Liver (tissue), 9 donors: ENCODE measurements around the gene TFPI. TPM values are rescaled to one million over a fixed set of nuclear protein-coding genes. Genes with fewer than 3 reads are reported as not detected.
"Not testable (repeated sequence)": the region's sequence is repeated elsewhere in the genome, so short reads cannot be mapped to it uniquely, and the experiment has no call there.

Experiments used
- DNase-seq: peaks from one replicate; pipeline ENCODE4 v3.0.0-alpha.2; 2017; ENCODE audit warnings: low spot score
- H3K27ac ChIP-seq, 2 donors: one replicate each; pipeline ENCODE4 v1.7.0; 2013; ENCODE audit warnings: inconsistent platforms in 2 of 2, low read length in 2 of 2, control low read depth in 1 of 2, low read depth in 1 of 2, mild to moderate bottlenecking in 1 of 2
- H3K27me3 ChIP-seq, 4 donors: one replicate each; pipeline versions ENCODE4 v1.6.1 to v1.7.0; 2013; ENCODE audit warnings: low read length in 3 of 4, inconsistent platforms in 1 of 4, mild to moderate bottlenecking in 1 of 4, moderate library complexity in 1 of 4; ENCODE audit not compliant: control insufficient read depth in 4 of 4, insufficient read depth in 4 of 4
- H3K36me3 ChIP-seq, 4 donors: one replicate each; pipeline versions ENCODE4 v1.6.1 to v1.7.0; 2013; ENCODE audit warnings: low read length in 3 of 4, mild to moderate bottlenecking in 3 of 4, low read depth in 1 of 4, moderate library complexity in 1 of 4; ENCODE audit not compliant: control insufficient read depth in 4 of 4, insufficient read depth in 3 of 4
- H3K4me1 ChIP-seq, 4 donors: one replicate each; pipeline versions ENCODE4 v1.6.1 to v1.7.0; 2013; ENCODE audit warnings: low read length in 3 of 4, mild to moderate bottlenecking in 3 of 4, moderate library complexity in 1 of 4; ENCODE audit not compliant: control insufficient read depth in 4 of 4, insufficient read depth in 4 of 4
- H3K4me3 ChIP-seq, 3 donors: one replicate each; pipeline versions ENCODE4 v1.6.1 to v1.7.0; 2013; ENCODE audit warnings: low read length in 3 of 3, control low read depth in 1 of 3, low read depth in 1 of 3, mild to moderate bottlenecking in 1 of 3
- H3K9ac ChIP-seq, 2 donors: one replicate each; pipeline ENCODE4 v1.7.0; 2013; ENCODE audit warnings: low read length in 2 of 2, mild to moderate bottlenecking in 2 of 2, moderate library complexity in 2 of 2, control low read depth in 1 of 2, low read depth in 1 of 2
- H3K9me3 ChIP-seq, 4 donors: one replicate each; pipeline versions ENCODE4 v1.6.1 to v1.7.0; 2013; ENCODE audit warnings: low read length in 3 of 4; ENCODE audit not compliant: control insufficient read depth in 4 of 4
- ATF3 ChIP-seq: IDR thresholded peaks from 2 replicates; pipeline ENCODE4 v1.6.1; 2016; ENCODE audit warnings: antibody characterized with exemption
- CTCF ChIP-seq: fragments of 150-350 bp; IDR thresholded peaks from 2 replicates; pipeline ENCODE4 v1.5.1; 2017; ENCODE audit warnings: improper control_type of control experiment, low read depth, low read length; ENCODE audit not compliant: missing input control
- EGR1 ChIP-seq, 2 donors: IDR thresholded peaks; 2 replicates each; pipeline ENCODE4 v1.6.1; 2016 to 2018; ENCODE audit warnings: antibody characterized with exemption in 2 of 2, low read depth in 2 of 2
- FOXA1 ChIP-seq: IDR thresholded peaks from 2 replicates; pipeline ENCODE4 v1.6.1; 2016; ENCODE audit warnings: antibody characterized with exemption
- FOXA2 ChIP-seq: IDR thresholded peaks from 2 replicates; pipeline ENCODE4 v1.6.1; 2016; ENCODE audit warnings: antibody characterized with exemption
- GABPA ChIP-seq, 2 donors: IDR thresholded peaks in 1 of 2; conservative IDR thresholded peaks in 1 of 2; 2 replicates each; pipeline ENCODE4 v1.6.1; 2016; ENCODE audit warnings: antibody characterized with exemption in 2 of 2, mild to moderate bottlenecking in 1 of 2, moderate library complexity in 1 of 2
- HNF4A ChIP-seq, 2 donors: conservative IDR thresholded peaks; 2 replicates each; pipeline ENCODE4 v1.6.1; 2016; ENCODE audit warnings: antibody characterized with exemption in 2 of 2, mild to moderate bottlenecking in 2 of 2
- HNF4G ChIP-seq: IDR thresholded peaks from 2 replicates; pipeline ENCODE4 v1.6.1; 2016; ENCODE audit warnings: antibody characterized with exemption
- JUND ChIP-seq, 2 donors: IDR thresholded peaks; 2 replicates each; pipeline ENCODE4 v1.6.1; 2016; ENCODE audit warnings: antibody characterized with exemption in 2 of 2
- MAX ChIP-seq: IDR thresholded peaks from 2 replicates; pipeline ENCODE4 v1.6.1; 2016; ENCODE audit warnings: antibody characterized with exemption
- NR2F2 ChIP-seq: IDR thresholded peaks from 2 replicates; pipeline ENCODE4 v1.6.1; 2016; ENCODE audit warnings: antibody characterized with exemption
- RAD21 ChIP-seq, 2 donors: IDR thresholded peaks; 2 replicates each; pipeline ENCODE4 v1.6.1; 2016; ENCODE audit warnings: antibody characterized with exemption in 2 of 2, mild to moderate bottlenecking in 2 of 2
- RXRA ChIP-seq, 2 donors: IDR thresholded peaks; 2 replicates each; pipeline ENCODE4 v1.6.1; 2017 to 2018; ENCODE audit warnings: antibody characterized with exemption in 2 of 2, mild to moderate bottlenecking in 1 of 2
- SP1 ChIP-seq: IDR thresholded peaks from 2 replicates; pipeline ENCODE4 v1.6.1; 2018; ENCODE audit warnings: antibody characterized with exemption, mild to moderate bottlenecking
- TAF1 ChIP-seq: conservative IDR thresholded peaks from 2 replicates; pipeline ENCODE4 v1.6.1; 2016; ENCODE audit warnings: antibody characterized with exemption, mild to moderate bottlenecking
- YY1 ChIP-seq: IDR thresholded peaks from 2 replicates; pipeline ENCODE4 v1.6.1; 2016; ENCODE audit warnings: antibody characterized with exemption, mild to moderate bottlenecking
- ZBTB33 ChIP-seq: IDR thresholded peaks from 2 replicates; pipeline ENCODE4 v1.6.1; 2016; ENCODE audit warnings: antibody characterized with exemption
- WGBS: extraction: QIAGEN DNeasy Blood & Tissue Kit; methylation state at CpG from one replicate; pipeline ENCODE4 v1.1.7; 2013; 5-methylcytosine and 5-hydroxymethylcytosine counted together
- polyA plus RNA-seq, 2 donors: library from polyadenylated mRNA; stranded (reverse) in 1 of 2; unstranded in 1 of 2; fragments of 200-250 nt in 1 of 2; fragments of >200 nt in 1 of 2; fragmentation: Nextera tagmentation in 1 of 2; extraction: Ambion mirVana in 1 of 2; gene quantifications; one replicate each; pipeline versions ENCODE4 v1.2.1 to v1.2.3, GENCODE V29; 2013 to 2015
- total RNA-seq, 2 donors: library from RNA; depleted of rRNA; stranded (reverse); fragments of >200 nt; gene quantifications; one replicate each; pipeline ENCODE4 v1.2.3, GENCODE V29; 2014
- TF ChIP-seq, protein P1 (sequence below): IDR thresholded peaks from 2 replicates; pipeline ENCODE4 v1.6.1; 2016; ENCODE audit warnings: antibody characterized with exemption, mild to moderate bottlenecking
- donor health status: healthy.
- donor health status: healthy.
- donor health status: healthy.
- donor health status: healthy.
- donor health status: healthy.

TFPI gene
- total and polyA plus RNA-seq, 4 donors: 55.8 to 211 (median 130) TPM

GRCh38 chr2:187535381-187535780, 18.9 kb downstream of the TFPI start:
- H3K36me3 ChIP-seq, H3K27me3 ChIP-seq, H3K9ac ChIP-seq, H3K4me3 ChIP-seq, DNase-seq, H3K27ac ChIP-seq, H3K9me3 ChIP-seq: not testable (repeated sequence)
- H3K4me1 ChIP-seq: peaks cover 0 to 19% (median under 1%) of the 10 kb centered on the region in 4 donors
- WGBS: 78% methylated on average over 1 of the region's 1 CpG

GRCh38 chr2:187532333-187533120, 21.7 kb downstream of the TFPI start:
- H3K9me3 ChIP-seq: peaks cover 0 to 2% (median 0%) of the 10 kb centered on the region in 4 donors
- H3K4me3 ChIP-seq: no peak overlapping the region
- peaks cover 0 to 10% (median under 1%) of the 10 kb centered on the region in 4 donors for H3K36me3 ChIP-seq
- WGBS: 95% methylated on average over 14 of the region's 14 CpGs
- peaks cover 5 to 39% (median 8%) of the 10 kb centered on the region in 4 donors for H3K4me1 ChIP-seq
- H3K9ac ChIP-seq: no peak overlapping the region
- DNase-seq: no peak
- peak overlapping the region in 1 of 2 donors; percentile 30 for H3K27ac ChIP-seq
- no peaks in the 10 kb centered on the region for H3K27me3 ChIP-seq
- no peak for TF ChIP-seq RXRA (IDR thresholded peaks at IDR 0.05)
- no peak for TF ChIP-seq SP1
- TF ChIP-seq MAX: no peak
- no peak for TF ChIP-seq ZBTB33
- no peak for TF ChIP-seq YY1
- no peak for TF ChIP-seq TAF1
- no peak for TF ChIP-seq FOXA2
- TF ChIP-seq JUND (IDR thresholded peaks at IDR 0.05): no peak
- TF ChIP-seq FOXA1: no peak
- TF ChIP-seq NR2F2: no peak
- no peak for TF ChIP-seq GABPA (IDR thresholded peaks at IDR 0.05 in 1 of 2, conservative IDR thresholded peaks at IDR 0.05 in 1 of 2)
- TF ChIP-seq HNF4G: no peak
- no peak for TF ChIP-seq RAD21 (IDR thresholded peaks at IDR 0.05)
- TF ChIP-seq CTCF: no peak
- no peak for TF ChIP-seq ATF3
- TF ChIP-seq HNF4A (conservative IDR thresholded peaks at IDR 0.05): no peak
- no peak for TF ChIP-seq EGR1 (IDR thresholded peaks at IDR 0.05; ENCODE audit: low read depth in 2 of 2)
- TF ChIP-seq, protein P1, sequence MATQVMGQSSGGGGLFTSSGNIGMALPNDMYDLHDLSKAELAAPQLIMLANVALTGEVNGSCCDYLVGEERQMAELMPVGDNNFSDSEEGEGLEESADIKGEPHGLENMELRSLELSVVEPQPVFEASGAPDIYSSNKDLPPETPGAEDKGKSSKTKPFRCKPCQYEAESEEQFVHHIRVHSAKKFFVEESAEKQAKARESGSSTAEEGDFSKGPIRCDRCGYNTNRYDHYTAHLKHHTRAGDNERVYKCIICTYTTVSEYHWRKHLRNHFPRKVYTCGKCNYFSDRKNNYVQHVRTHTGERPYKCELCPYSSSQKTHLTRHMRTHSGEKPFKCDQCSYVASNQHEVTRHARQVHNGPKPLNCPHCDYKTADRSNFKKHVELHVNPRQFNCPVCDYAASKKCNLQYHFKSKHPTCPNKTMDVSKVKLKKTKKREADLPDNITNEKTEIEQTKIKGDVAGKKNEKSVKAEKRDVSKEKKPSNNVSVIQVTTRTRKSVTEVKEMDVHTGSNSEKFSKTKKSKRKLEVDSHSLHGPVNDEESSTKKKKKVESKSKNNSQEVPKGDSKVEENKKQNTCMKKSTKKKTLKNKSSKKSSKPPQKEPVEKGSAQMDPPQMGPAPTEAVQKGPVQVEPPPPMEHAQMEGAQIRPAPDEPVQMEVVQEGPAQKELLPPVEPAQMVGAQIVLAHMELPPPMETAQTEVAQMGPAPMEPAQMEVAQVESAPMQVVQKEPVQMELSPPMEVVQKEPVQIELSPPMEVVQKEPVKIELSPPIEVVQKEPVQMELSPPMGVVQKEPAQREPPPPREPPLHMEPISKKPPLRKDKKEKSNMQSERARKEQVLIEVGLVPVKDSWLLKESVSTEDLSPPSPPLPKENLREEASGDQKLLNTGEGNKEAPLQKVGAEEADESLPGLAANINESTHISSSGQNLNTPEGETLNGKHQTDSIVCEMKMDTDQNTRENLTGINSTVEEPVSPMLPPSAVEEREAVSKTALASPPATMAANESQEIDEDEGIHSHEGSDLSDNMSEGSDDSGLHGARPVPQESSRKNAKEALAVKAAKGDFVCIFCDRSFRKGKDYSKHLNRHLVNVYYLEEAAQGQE: no peak
